ENCODE measurements around the gene C22orf15. TPM values are rescaled to one million over a fixed set of nuclear protein-coding genes. Genes with fewer than 3 reads are reported as not detected.

C22orf15 gene
- total and polyA plus RNA-seq, 9 of the 15 experiments (the other 6 are each of a cell fraction or from before 2014, with no cell fraction given): 0.07 TPM; not detected in 8

- peaks cover 15 to 16% of the 10 kb centered on the region in 2 experiments; a peak in 4 of 5 replicates for H3K4me1 ChIP-seq (replicated peaks in 1 of 2; ENCODE audit: control insufficient read depth in 2 of 2, insufficient read depth in 2 of 2, low read length in 2 of 2)
- H3K27me3 ChIP-seq (ENCODE audit: control insufficient read depth in 2 of 2, insufficient read depth in 2 of 2, low read length in 2 of 2): no peaks in the 10 kb centered on the region
- peaks cover 10% of the 10 kb centered on the region for H4K20me1 ChIP-seq (replicated peaks; ENCODE audit: control insufficient read depth, insufficient read depth, low read length)
- peak within 1 kb of the TSS; percentile 92 to 96 for H3K9ac ChIP-seq (ENCODE audit: insufficient read depth in 1 of 2, low read depth in 2 of 2, low read length in 2 of 2)
- BruUV-seq (replicated peaks): no TSS peak
- in situ Hi-C loops (cut with MboI): no loop called here
- H3K9me1 ChIP-seq (ENCODE audit: control insufficient read depth, insufficient read depth, low read length): no peaks in the 10 kb centered on the region
- ChIA-PET POLR2A (interaction anchor here (1.6 to 1.7 kb wide), 2 partner anchors 12 to 19 kb away, joined by 3 to 6 read pairs; no protein-coding TSS in a partner anchor), CTCF (ENCODE audit: low intra/inter-chr PET ratio) (no interaction called here)
- WGBS (ENCODE audit: insufficient coverage, low coverage, missing lambda C conversion rate): under 1% methylated on average over 32 of the region's 97 CpGs
- peak within 1 kb of the TSS; percentile 96 for H2AFZ ChIP-seq (ENCODE audit: low read depth, low read length)
- intact Hi-C loops (cut with micrococcal nuclease): no loop called here
- FAIRE-seq (peak; percentile 76), DNase-seq (ENCODE audit: extremely low read depth in 1 of 4, low spot score in 3 of 4) (peak; percentile 90 to 95 (median 94)), ATAC-seq (peak; percentile 84)
- H3K27ac ChIP-seq (ENCODE audit: extremely low read depth, low read depth, low read length): peak within 1 kb of the TSS; percentile 99
- H3K4me3 ChIP-seq: peak within 1 kb of the TSS; percentile 88
- peaks cover 44% of the 10 kb centered on the region for H3K79me2 ChIP-seq (ENCODE audit: control insufficient read depth, insufficient read depth, low read length)
- H3K9me3 ChIP-seq (replicated peaks; ENCODE audit: control insufficient read depth, insufficient read depth, low read depth, low read length): no peaks in the 10 kb centered on the region
- peaks cover 24% of the 10 kb centered on the region for H3K36me3 ChIP-seq (ENCODE audit: control insufficient read depth, insufficient read depth, low read length)
- peak within 1 kb of the TSS; percentile 96 for H3K4me2 ChIP-seq (ENCODE audit: insufficient read depth, low read length)
- TF ChIP-seq SIN3A (IDR thresholded peaks at IDR 0.05; ENCODE audit: borderline replicate concordance in 2 of 2, control insufficient read depth in 1 of 2, low read depth in 2 of 2, low read length in 2 of 2) (peak in 1 of 2 experiments; percentile 42; a peak in 1 of 4 replicates), CBFA2T3 (IDR thresholded peaks at IDR 0.05) (no peak), PHB2 (IDR thresholded peaks at IDR 0.05; ENCODE audit: low read depth) (no peak), ZNF778 (CRISPR knock-in tag; IDR thresholded peaks at IDR 0.05) (no peak), ZNF124 (CRISPR knock-in tag; IDR thresholded peaks at IDR 0.05) (no peak), THAP12 (CRISPR knock-in tag; IDR thresholded peaks at IDR 0.05) (no peak), L3MBTL2 (IDR thresholded peaks at IDR 0.05) (peak; percentile 77), ZNF551 (CRISPR knock-in tag; IDR thresholded peaks at IDR 0.05) (no peak), HLTF (IDR thresholded peaks at IDR 0.05) (no peak), ZNF696 (CRISPR knock-in tag; conservative IDR thresholded peaks at IDR 0.05) (no peak), PPARD (CRISPR knock-in tag; IDR thresholded peaks at IDR 0.05) (no peak)
- TF ChIP-seq, protein P1, sequence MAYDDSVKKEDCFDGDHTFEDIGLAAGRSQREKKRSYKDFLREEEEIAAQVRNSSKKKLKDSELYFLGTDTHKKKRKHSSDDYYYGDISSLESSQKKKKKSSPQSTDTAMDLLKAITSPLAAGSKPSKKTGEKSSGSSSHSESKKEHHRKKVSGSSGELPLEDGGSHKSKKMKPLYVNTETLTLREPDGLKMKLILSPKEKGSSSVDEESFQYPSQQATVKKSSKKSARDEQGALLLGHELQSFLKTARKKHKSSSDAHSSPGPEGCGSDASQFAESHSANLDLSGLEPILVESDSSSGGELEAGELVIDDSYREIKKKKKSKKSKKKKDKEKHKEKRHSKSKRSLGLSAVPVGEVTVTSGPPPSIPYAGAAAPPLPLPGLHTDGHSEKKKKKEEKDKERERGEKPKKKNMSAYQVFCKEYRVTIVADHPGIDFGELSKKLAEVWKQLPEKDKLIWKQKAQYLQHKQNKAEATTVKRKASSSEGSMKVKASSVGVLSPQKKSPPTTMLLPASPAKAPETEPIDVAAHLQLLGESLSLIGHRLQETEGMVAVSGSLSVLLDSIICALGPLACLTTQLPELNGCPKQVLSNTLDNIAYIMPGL (CRISPR knock-in tag; IDR thresholded peaks at IDR 0.05): no peak
- TF ChIP-seq, protein P2, sequence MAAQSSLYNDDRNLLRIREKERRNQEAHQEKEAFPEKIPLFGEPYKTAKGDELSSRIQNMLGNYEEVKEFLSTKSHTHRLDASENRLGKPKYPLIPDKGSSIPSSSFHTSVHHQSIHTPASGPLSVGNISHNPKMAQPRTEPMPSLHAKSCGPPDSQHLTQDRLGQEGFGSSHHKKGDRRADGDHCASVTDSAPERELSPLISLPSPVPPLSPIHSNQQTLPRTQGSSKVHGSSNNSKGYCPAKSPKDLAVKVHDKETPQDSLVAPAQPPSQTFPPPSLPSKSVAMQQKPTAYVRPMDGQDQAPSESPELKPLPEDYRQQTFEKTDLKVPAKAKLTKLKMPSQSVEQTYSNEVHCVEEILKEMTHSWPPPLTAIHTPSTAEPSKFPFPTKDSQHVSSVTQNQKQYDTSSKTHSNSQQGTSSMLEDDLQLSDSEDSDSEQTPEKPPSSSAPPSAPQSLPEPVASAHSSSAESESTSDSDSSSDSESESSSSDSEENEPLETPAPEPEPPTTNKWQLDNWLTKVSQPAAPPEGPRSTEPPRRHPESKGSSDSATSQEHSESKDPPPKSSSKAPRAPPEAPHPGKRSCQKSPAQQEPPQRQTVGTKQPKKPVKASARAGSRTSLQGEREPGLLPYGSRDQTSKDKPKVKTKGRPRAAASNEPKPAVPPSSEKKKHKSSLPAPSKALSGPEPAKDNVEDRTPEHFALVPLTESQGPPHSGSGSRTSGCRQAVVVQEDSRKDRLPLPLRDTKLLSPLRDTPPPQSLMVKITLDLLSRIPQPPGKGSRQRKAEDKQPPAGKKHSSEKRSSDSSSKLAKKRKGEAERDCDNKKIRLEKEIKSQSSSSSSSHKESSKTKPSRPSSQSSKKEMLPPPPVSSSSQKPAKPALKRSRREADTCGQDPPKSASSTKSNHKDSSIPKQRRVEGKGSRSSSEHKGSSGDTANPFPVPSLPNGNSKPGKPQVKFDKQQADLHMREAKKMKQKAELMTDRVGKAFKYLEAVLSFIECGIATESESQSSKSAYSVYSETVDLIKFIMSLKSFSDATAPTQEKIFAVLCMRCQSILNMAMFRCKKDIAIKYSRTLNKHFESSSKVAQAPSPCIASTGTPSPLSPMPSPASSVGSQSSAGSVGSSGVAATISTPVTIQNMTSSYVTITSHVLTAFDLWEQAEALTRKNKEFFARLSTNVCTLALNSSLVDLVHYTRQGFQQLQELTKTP (IDR thresholded peaks at IDR 0.05; ENCODE audit: low read depth in 1 of 2, partially characterized antibody in 2 of 2): no peak
Measured at GRCh38 chr22:23786752-23787599, 24.2 kb downstream of the C22orf15 start, which contains the start of gene SMARCB1. Gene SMARCB1 (plus strand): TSS chr22:23786966. CDS start chr22:23787170, 204 bp downstream.
